Measurements from ENCODE around the gene GRIK3. TPM values are rescaled to one million over a fixed set of nuclear protein-coding genes. Genes with fewer than 3 reads are reported as not detected.
A peak's percentile ranks its signal among the peaks of the same experiment; 100 is the strongest.

The GRIK3 gene
- total and polyA plus RNA-seq, 2 of the 8 experiments (the other 6 are each of a cell fraction or from before 2014, with no cell fraction given), result 2.1 to 3.4 TPM

DNA sequence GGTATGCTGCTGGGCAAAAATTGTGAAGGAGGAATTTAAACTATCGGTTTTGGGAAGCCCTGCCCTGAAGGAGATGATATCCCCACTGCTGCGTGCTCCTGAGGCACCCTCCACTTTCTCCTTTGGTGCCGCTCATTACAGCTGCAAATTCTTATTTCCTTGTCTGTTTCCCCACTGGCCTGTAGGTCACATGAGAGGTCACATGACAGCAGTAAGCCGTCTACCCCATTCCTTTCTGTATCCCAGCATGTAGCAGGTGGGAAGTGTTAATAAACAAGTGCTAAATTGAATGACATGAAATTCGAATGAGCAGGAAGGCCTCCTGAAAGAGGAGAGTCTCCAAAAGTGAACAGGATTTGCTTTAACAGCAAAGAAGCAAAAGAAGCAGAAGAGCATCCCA lies 58.7 kb downstream of the GRIK3 start:
- Histone ChIP-seq H3K4me1 (replicated peaks in 1 of 4; ENCODE audit: control insufficient read depth in 3 of 4, insufficient read depth in 4 of 4, low read length in 3 of 4) (peaks cover 0 to 3% (median 0%) of the 10 kb centered on the region in 4 experiments; a peak in 1 of 7 replicates), H3K18ac (ENCODE audit: extremely low read depth, low read length) (no peak overlapping the region), H3K79me2 (ENCODE audit: control insufficient read depth in 1 of 2, insufficient read depth in 2 of 2, low read length in 2 of 2) (no peaks in the 10 kb centered on the region), H3K23me2 (ENCODE audit: low read depth, low read length) (no peaks in the 10 kb centered on the region), H2BK15ac (ENCODE audit: low read length) (no peak overlapping the region), H3K9me3 (ENCODE audit: insufficient read depth in 2 of 2, low read depth in 1 of 2, low read length in 1 of 2) (peaks cover 2 to 4% of the 10 kb centered on the region in 2 experiments; a peak in 2 of 4 replicates), H2AK5ac (ENCODE audit: low read depth, low read length) (no peak overlapping the region), H3K9ac (replicated peaks in 1 of 4; ENCODE audit: extremely low read depth in 1 of 4, low read depth in 3 of 4, low read length in 3 of 4) (no peak overlapping the region), H3K4me2 (ENCODE audit: insufficient read depth in 1 of 2, low read depth in 2 of 2, low read length in 2 of 2) (no peak overlapping the region), H3K23ac (ENCODE audit: insufficient read length) (no peak overlapping the region), H2BK12ac (ENCODE audit: low read depth, low read length) (no peak overlapping the region), H4K8ac (ENCODE audit: extremely low read depth, insufficient read depth, low read length) (no peak overlapping the region; the same call in 1 of the 2 replicates), H2BK120ac (replicated peaks; ENCODE audit: low read depth, low read length) (no peak overlapping the region), H4K20me1 (replicated peaks in 1 of 2; ENCODE audit: control insufficient read depth in 1 of 2, insufficient read depth in 2 of 2, low read length in 2 of 2) (no peaks in the 10 kb centered on the region), H2BK5ac (ENCODE audit: low read depth, low read length) (no peak overlapping the region), H4K5ac (ENCODE audit: insufficient read length, low read depth, low read length) (no peak overlapping the region), H3K4me3 (ENCODE audit: extremely low read depth in 1 of 4, insufficient read depth in 2 of 4, low read depth in 3 of 4, low read length in 4 of 4) (no peak overlapping the region), H3K14ac (ENCODE audit: insufficient read length) (no peak overlapping the region), H2AFZ (ENCODE audit: low read length) (peak overlapping the region; percentile 63; the same call in 1 of the 2 replicates), H3K4ac (replicated peaks; ENCODE audit: insufficient read length, low read depth, low read length) (no peak overlapping the region), H3K79me1 (ENCODE audit: low read depth, low read length) (no peaks in the 10 kb centered on the region), H3K27me3 (replicated peaks in 1 of 4; ENCODE audit: control insufficient read depth in 3 of 4, extremely low read depth in 1 of 4, insufficient read depth in 3 of 4, low read length in 3 of 4) (no peaks in the 10 kb centered on the region), H3K27ac (ENCODE audit: low read depth, low read length) (no peak overlapping the region), H3K36me3 (ENCODE audit: control insufficient read depth in 2 of 4, insufficient read depth in 4 of 4, low read length in 3 of 4) (no peaks in the 10 kb centered on the region), H2BK20ac (ENCODE audit: low read length) (no peak overlapping the region), H3K56ac (replicated peaks; ENCODE audit: insufficient read length, low read depth, low read length) (no peak overlapping the region), H4K91ac (replicated peaks; ENCODE audit: insufficient read length, low read length) (no peak overlapping the region)
- DNase-seq (ENCODE audit: low read depth in 1 of 2, low spot score in 2 of 2) (no peak), FAIRE-seq (no peak)
- CTCF ChIA-PET (ENCODE audit: partially characterized antibody), result interaction anchor here (1.6 kb wide), 1 partner anchor 479 kb away, joined by 3 read pairs; no protein-coding TSS in a partner anchor
- 87% methylated on average over 5 of the region's 5 CpGs; no CpG with 5 or more reads in 1 of the 2 experiments for WGBS, 2 experiments (ENCODE audit: extremely low coverage in 1 of 2, insufficient coverage in 1 of 2, insufficient read length in 1 of 2, insufficient replicate concordance in 2 of 2, low coverage in 1 of 2, low lambda C conversion rate in 2 of 2, missing lambda C conversion rate in 1 of 2)
- POLR2A ChIA-PET (ENCODE audit: partially characterized antibody), result no interaction called here
- TF ChIP-seq SAP30 (IDR thresholded peaks at IDR 0.05; ENCODE audit: insufficient read depth, insufficient replicate concordance, low read length), result no peak
- TF ChIP-seq NRF1 (IDR thresholded peaks at IDR 0.05; ENCODE audit: low read depth, low read length), result no peak
- no peak for TF ChIP-seq SUZ12 (IDR thresholded peaks at IDR 0.05; ENCODE audit: low read length)
- TF ChIP-seq SP4 (IDR thresholded peaks at IDR 0.05; ENCODE audit: low read length), result peak; percentile 57; the same call in 1 of the 2 replicates
- no peak for TF ChIP-seq EP300 (IDR thresholded peaks at IDR 0.05; ENCODE audit: borderline replicate concordance in 1 of 2, low read depth in 2 of 2, low read length in 2 of 2)
- no peak for TF ChIP-seq CEBPB (IDR thresholded peaks at IDR 0.05; ENCODE audit: low read depth, low read length)
- TF ChIP-seq SIX5 (IDR thresholded peaks at IDR 0.05; ENCODE audit: low read depth, low read length), result no peak
- TF ChIP-seq, protein P1, sequence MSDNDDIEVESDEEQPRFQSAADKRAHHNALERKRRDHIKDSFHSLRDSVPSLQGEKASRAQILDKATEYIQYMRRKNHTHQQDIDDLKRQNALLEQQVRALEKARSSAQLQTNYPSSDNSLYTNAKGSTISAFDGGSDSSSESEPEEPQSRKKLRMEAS (IDR thresholded peaks at IDR 0.05), result peak; percentile 42; the same call in 1 of the 2 replicates
- TF ChIP-seq JUND (IDR thresholded peaks at IDR 0.05; ENCODE audit: low read length), result no peak
- TF ChIP-seq PHF8 (conservative IDR thresholded peaks at IDR 0.05; ENCODE audit: low read depth, low read length), result no peak
- TF ChIP-seq GTF2F1 (IDR thresholded peaks at IDR 0.05; ENCODE audit: borderline replicate concordance, low read depth, low read length), result no peak
- TF ChIP-seq, protein P2, sequence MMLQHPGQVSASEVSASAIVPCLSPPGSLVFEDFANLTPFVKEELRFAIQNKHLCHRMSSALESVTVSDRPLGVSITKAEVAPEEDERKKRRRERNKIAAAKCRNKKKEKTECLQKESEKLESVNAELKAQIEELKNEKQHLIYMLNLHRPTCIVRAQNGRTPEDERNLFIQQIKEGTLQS (IDR thresholded peaks at IDR 0.05; ENCODE audit: insufficient read depth, low read depth, low read length), result peak; percentile 80
- no peak for TF ChIP-seq ZNF274 (IDR thresholded peaks at IDR 0.05; ENCODE audit: borderline replicate concordance, extremely low read depth, low read length)
